Neuronal stem cell (in vitro differentiated cells): Measurements from ENCODE around the gene ZDHHC24. TPM values are rescaled to one million over a fixed set of nuclear protein-coding genes. Genes with fewer than 3 reads are reported as not detected.

Experiments used
- DNase-seq: peaks from one replicate; pipeline ENCODE4 v3.0.0-alpha.2; 2013; ENCODE audit warnings: low spot score
- H2AFZ ChIP-seq: one replicate; pipeline ENCODE4 v1.6.1; 2013; ENCODE audit warnings: mild to moderate bottlenecking, low read length, inconsistent platforms
- H2AK5ac ChIP-seq: 2 replicates; pipeline ENCODE4 v1.6.1; 2013; ENCODE audit warnings: low read depth, mild to moderate bottlenecking, inconsistent platforms, low read length, moderate library complexity, mixed read lengths
- H2BK120ac ChIP-seq: 2 replicates; pipeline ENCODE4 v1.6.1; 2013; ENCODE audit warnings: low read depth, mild to moderate bottlenecking, inconsistent platforms, low read length, moderate library complexity, mixed read lengths
- H2BK12ac ChIP-seq: one replicate; pipeline ENCODE4 v1.6.1; 2013; ENCODE audit warnings: low read length, inconsistent platforms
- H2BK15ac ChIP-seq: 2 replicates; pipeline ENCODE4 v1.6.1; 2013; ENCODE audit warnings: mild to moderate bottlenecking, low read length, inconsistent platforms, mixed read lengths
- H2BK5ac ChIP-seq: one replicate; pipeline ENCODE4 v1.6.1; 2013; ENCODE audit warnings: inconsistent platforms, mild to moderate bottlenecking, low read length, moderate library complexity
- H3K14ac ChIP-seq: one replicate; pipeline ENCODE4 v1.6.1; 2013; ENCODE audit warnings: low read length, inconsistent platforms
- H3K18ac ChIP-seq: 2 replicates; pipeline ENCODE4 v1.6.1; 2013; ENCODE audit warnings: low read length, inconsistent platforms
- H3K23ac ChIP-seq: 2 replicates; pipeline ENCODE4 v1.6.1; 2013; ENCODE audit warnings: low read depth, mild to moderate bottlenecking, mixed read lengths, low read length, inconsistent platforms; ENCODE audit not compliant: poor library complexity
- H3K27ac ChIP-seq: replicated peaks from 3 replicates; pipeline ENCODE4 v1.5.1; 2013; ENCODE audit warnings: low read length, inconsistent platforms
- H3K27me3 ChIP-seq, 3 experiments: 2 replicates each; pipeline ENCODE4 v1.6.1; 2013; ENCODE audit warnings: low read length in 3 of 3, mild to moderate bottlenecking in 2 of 3, inconsistent platforms in 1 of 3, low read depth in 1 of 3, mixed read lengths in 1 of 3, moderate library complexity in 1 of 3; ENCODE audit not compliant: control insufficient read depth in 3 of 3, insufficient read depth in 3 of 3
- H3K36me3 ChIP-seq, 2 donors: replicated peaks in 1 of 2; 2 replicates each; pipeline ENCODE4 v1.6.1; 2013; ENCODE audit warnings: low read length in 2 of 2; ENCODE audit not compliant: control insufficient read depth in 2 of 2, insufficient read depth in 2 of 2
- H3K4ac ChIP-seq: 2 replicates; pipeline ENCODE4 v1.6.1; 2013; ENCODE audit warnings: inconsistent platforms, mild to moderate bottlenecking, low read length, moderate library complexity
- H3K4me1 ChIP-seq, 2 donors: 1 replicate in 1 of 2; 2 replicates in 1 of 2; pipeline ENCODE4 v1.6.1; 2013; ENCODE audit warnings: low read length in 2 of 2, low read depth in 1 of 2; ENCODE audit not compliant: control insufficient read depth in 2 of 2, insufficient read depth in 1 of 2
- H3K4me2 ChIP-seq: one replicate; pipeline ENCODE4 v1.6.1; 2013; ENCODE audit warnings: mild to moderate bottlenecking, low read length, inconsistent platforms; ENCODE audit not compliant: insufficient read depth, poor library complexity, severe bottlenecking
- H3K4me3 ChIP-seq, 2 donors: 2 replicates each; pipeline ENCODE4 v1.5.1; 2013; ENCODE audit warnings: low read length in 2 of 2, mild to moderate bottlenecking in 2 of 2, inconsistent platforms in 1 of 2, moderate library complexity in 1 of 2
- H3K79me1 ChIP-seq: one replicate; pipeline ENCODE4 v1.6.1; 2013; ENCODE audit warnings: low read depth, mild to moderate bottlenecking, inconsistent platforms, low read length, moderate library complexity
- H3K9ac ChIP-seq: one replicate; pipeline ENCODE4 v1.6.1; 2013; ENCODE audit warnings: mild to moderate bottlenecking, low read depth, low read length, inconsistent platforms; ENCODE audit not compliant: poor library complexity
- H3K9me3 ChIP-seq, 2 donors: replicated peaks in 1 of 2; 2 replicates each; pipeline versions ENCODE3 to v1.6.1; 2013; ENCODE audit warnings: low read length in 2 of 2, mild to moderate bottlenecking in 2 of 2, inconsistent platforms in 1 of 2, low read depth in 1 of 2, mixed read lengths in 1 of 2, moderate library complexity in 1 of 2; ENCODE audit not compliant: control insufficient read depth in 2 of 2, insufficient read depth in 1 of 2
- H4K8ac ChIP-seq: one replicate; pipeline ENCODE4 v1.6.1; 2013; ENCODE audit warnings: low read depth, mild to moderate bottlenecking, inconsistent platforms, low read length, moderate library complexity
- H4K91ac ChIP-seq: one replicate; pipeline ENCODE4 v1.6.1; 2013; ENCODE audit warnings: low read length, low read depth, mild to moderate bottlenecking, inconsistent platforms; ENCODE audit not compliant: poor library complexity
- WGBS, 2 donors: extraction: QIAGEN DNeasy Blood & Tissue Kit; methylation state at CpG; one replicate each; pipeline ENCODE4 v1.1.7; 2013; ENCODE audit warnings: missing lambda C conversion rate in 2 of 2, mixed read lengths in 1 of 2; ENCODE audit not compliant: insufficient read length in 2 of 2, insufficient replicate concordance in 1 of 2; ENCODE audit errors: extremely low coverage in 2 of 2; 5-methylcytosine and 5-hydroxymethylcytosine counted together
- polyA plus RNA-seq, 2 experiments: library from polyadenylated mRNA; stranded (reverse); fragments of 200-250 nt; gene quantifications; one replicate each; pipeline ENCODE4 v1.2.3, GENCODE V29; 2013

The ZDHHC24 gene
- polyA plus RNA-seq (2013, experiment 1 of 2) = 5.8 TPM
- 5.8 TPM for polyA plus RNA-seq (2013, experiment 2 of 2)

- DNase-seq = peak; percentile 97
- H3K23ac ChIP-seq = peak within 1 kb of the TSS; percentile 82
- no peaks in the 10 kb centered on the region for H3K79me1 ChIP-seq
- H3K9ac ChIP-seq = peak within 1 kb of the TSS; percentile 96
- peak within 1 kb of the TSS; percentile 97 for H2AFZ ChIP-seq
- H4K91ac ChIP-seq = no peak within 1 kb of the TSS
- H3K36me3 ChIP-seq = peaks cover 7 to 16% of the 10 kb centered on the region in 2 donors
- H3K14ac ChIP-seq = peak within 1 kb of the TSS; percentile 59
- H3K18ac ChIP-seq = peak within 1 kb of the TSS; percentile 95
- peak within 1 kb of the TSS; percentile 94 for H2BK15ac ChIP-seq
- peak within 1 kb of the TSS; percentile 67 for H3K27ac ChIP-seq
- no CpG with 5 or more reads among the region's 71 CpGs for WGBS, 2 donors
- H3K4me2 ChIP-seq = peak within 1 kb of the TSS; percentile 93
- peak within 1 kb of the TSS; percentile 78 for H2AK5ac ChIP-seq
- peaks cover 19 to 29% of the 10 kb centered on the region in 2 donors for H3K4me1 ChIP-seq
- no peaks in the 10 kb centered on the region for H3K9me3 ChIP-seq
- H2BK5ac ChIP-seq = peak within 1 kb of the TSS; percentile 90
- no peak within 1 kb of the TSS for H2BK12ac ChIP-seq
- H3K4me3 ChIP-seq = peak within 1 kb of the TSS; percentile 86 to 87
- H3K4ac ChIP-seq = no peak within 1 kb of the TSS
- H2BK120ac ChIP-seq = peak within 1 kb of the TSS; percentile 53
- no peak within 1 kb of the TSS for H4K8ac ChIP-seq
- H3K27me3 ChIP-seq = no peaks in the 10 kb centered on the region
Measured at GRCh38 chr11:66545701-66546367, at the start of gene ZDHHC24. ZDHHC24 (minus strand) TSS chr11:66546048; CDS start chr11:66546003, 45 bp downstream.

GRCh38 chr11:66595245-66595904 is 49.5 kb upstream of the ZDHHC24 start:
- Histone ChIP-seq H4K91ac (no peak overlapping the region), H2BK15ac (no peak overlapping the region), H2BK120ac (no peak overlapping the region), H3K18ac (no peak overlapping the region), H3K4me1 (peaks cover 11 to 16% of the 10 kb centered on the region in 2 donors), H3K23ac (no peak overlapping the region), H3K9ac (no peak overlapping the region), H2BK5ac (no peak overlapping the region), H3K4ac (no peak overlapping the region), H4K8ac (no peak overlapping the region), H2AFZ (no peak overlapping the region), H2BK12ac (no peak overlapping the region), H3K36me3 (peaks cover 10 to 30% of the 10 kb centered on the region in 2 donors), H3K9me3 (peaks cover 18 to 20% of the 10 kb centered on the region in 2 donors), H3K4me2 (no peak overlapping the region), H2AK5ac (no peak overlapping the region), H3K27me3 (no peaks in the 10 kb centered on the region), H3K27ac (no peak overlapping the region), H3K14ac (no peak overlapping the region), H3K79me1 (peaks cover 6% of the 10 kb centered on the region), H3K4me3 (no peak overlapping the region)
- DNase-seq = no peak
- WGBS, 2 donors = no CpG with 5 or more reads among the region's 5 CpGs

GRCh38 chr11:66593650-66594049 is 47.8 kb upstream of the ZDHHC24 start:
- Histone ChIP-seq H3K27me3 (no peaks in the 10 kb centered on the region), H2BK12ac (no peak overlapping the region), H3K4ac (no peak overlapping the region), H2BK15ac (peak overlapping the region; percentile 65), H2AFZ (peak overlapping the region; percentile 89), H3K4me2 (peak overlapping the region; percentile 68), H3K9ac (peak overlapping the region; percentile 91), H3K79me1 (peaks cover 6% of the 10 kb centered on the region), H2BK120ac (no peak overlapping the region), H2BK5ac (peak overlapping the region; percentile 35), H3K27ac (no peak overlapping the region), H4K8ac (peak overlapping the region; percentile 94), H3K9me3 (peaks cover 21% of the 10 kb centered on the region in 2 donors), H3K18ac (peak overlapping the region; percentile 98), H3K36me3 (peaks cover 2 to 13% of the 10 kb centered on the region in 2 donors), H3K4me3 (peak overlapping the region; percentile 73 to 81), H2AK5ac (peak overlapping the region; percentile 41), H3K23ac (no peak overlapping the region), H4K91ac (no peak overlapping the region), H3K14ac (peak overlapping the region; percentile 100), H3K4me1 (peaks cover 11 to 16% of the 10 kb centered on the region in 2 donors)
- DNase-seq = no peak
- WGBS, 2 donors = no CpG with 5 or more reads among the region's 7 CpGs

- peaks cover 21% of the 10 kb centered on the region in 2 donors for H3K9me3 ChIP-seq
- no peak overlapping the region for H3K27ac ChIP-seq
- peak overlapping the region; percentile 35 for H2BK5ac ChIP-seq
- H3K4me2 ChIP-seq = peak overlapping the region; percentile 68
- H4K8ac ChIP-seq = peak overlapping the region; percentile 94
- H3K4ac ChIP-seq = peak overlapping the region; percentile 92
- peak overlapping the region; percentile 100 for H3K14ac ChIP-seq
- H3K4me1 ChIP-seq = peaks cover 11 to 16% of the 10 kb centered on the region in 2 donors
- peak overlapping the region; percentile 73 to 81 for H3K4me3 ChIP-seq
- H2BK12ac ChIP-seq = no peak overlapping the region
- H2BK120ac ChIP-seq = no peak overlapping the region
- H3K79me1 ChIP-seq = peaks cover 6% of the 10 kb centered on the region
- no peaks in the 10 kb centered on the region for H3K27me3 ChIP-seq
- no CpG with 5 or more reads among the region's 12 CpGs for WGBS, 2 donors
- peak overlapping the region; percentile 41 for H2AK5ac ChIP-seq
- H2AFZ ChIP-seq = peak overlapping the region; percentile 89
- H3K36me3 ChIP-seq = peaks cover 2 to 12% of the 10 kb centered on the region in 2 donors
- H2BK15ac ChIP-seq = peak overlapping the region; percentile 65
- H3K18ac ChIP-seq = peak overlapping the region; percentile 98
- peak overlapping the region; percentile 91 for H3K9ac ChIP-seq
- no peak overlapping the region for H4K91ac ChIP-seq
- no peak for DNase-seq
- H3K23ac ChIP-seq = peak overlapping the region; percentile 87
Measured at GRCh38 chr11:66593303-66593635, 47.4 kb upstream of the ZDHHC24 start.
